Renal cortex interstitium (tissue), 11 donors: ENCODE measurements around the gene SMARCC1. TPM values are rescaled to one million over a fixed set of nuclear protein-coding genes. Genes with fewer than 3 reads are reported as not detected.

Experiments
- DNase-seq, 11 donors: peaks; one replicate each; pipeline ENCODE4 v3.0.0-alpha.2; 2013; ENCODE audit warnings: low read depth in 9 of 11, low spot score in 4 of 11; ENCODE audit errors: extremely low read depth in 1 of 11
- polyA plus RNA-seq, 3 donors: library from polyadenylated mRNA; unstranded; fragments of 120-200 nt; gene quantifications; one replicate each; pipeline ENCODE4 v1.2.1, GENCODE V29; 2013; ENCODE audit not compliant: insufficient read length in 3 of 3

SMARCC1 gene
- polyA plus RNA-seq, 3 donors, result 112 to 140 (median 129) TPM

DNA sequence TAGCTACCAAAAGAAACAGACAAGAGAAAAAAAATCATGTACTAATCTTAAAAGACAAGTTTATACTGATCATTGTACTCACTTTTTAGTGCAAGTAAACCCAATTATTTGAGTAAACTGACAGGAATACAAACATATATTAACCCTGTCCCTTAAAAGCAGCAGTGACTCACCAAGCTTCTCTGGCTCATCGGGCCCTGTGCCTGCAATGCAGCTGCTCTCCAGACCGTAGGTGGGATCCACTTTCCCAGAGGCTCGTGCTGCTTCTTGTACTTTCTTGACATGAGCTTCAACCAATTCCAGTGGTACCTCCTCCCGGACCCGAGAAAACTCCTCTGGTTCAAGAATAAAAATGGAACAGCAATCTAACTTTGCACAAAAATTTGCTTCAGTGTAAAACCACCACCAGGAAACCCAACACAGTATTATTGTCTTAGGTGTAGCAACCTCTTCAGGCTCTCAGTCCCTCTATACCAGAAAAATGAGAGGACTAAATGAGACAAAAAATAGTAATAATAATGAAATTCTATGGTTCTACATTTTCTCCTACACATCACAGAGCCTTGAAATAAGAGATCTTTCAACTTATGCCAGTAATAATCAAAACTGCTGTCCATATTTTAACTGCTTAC is 120.5 kb downstream of the SMARCC1 start:
- DNase-seq, result no peak

DNA sequence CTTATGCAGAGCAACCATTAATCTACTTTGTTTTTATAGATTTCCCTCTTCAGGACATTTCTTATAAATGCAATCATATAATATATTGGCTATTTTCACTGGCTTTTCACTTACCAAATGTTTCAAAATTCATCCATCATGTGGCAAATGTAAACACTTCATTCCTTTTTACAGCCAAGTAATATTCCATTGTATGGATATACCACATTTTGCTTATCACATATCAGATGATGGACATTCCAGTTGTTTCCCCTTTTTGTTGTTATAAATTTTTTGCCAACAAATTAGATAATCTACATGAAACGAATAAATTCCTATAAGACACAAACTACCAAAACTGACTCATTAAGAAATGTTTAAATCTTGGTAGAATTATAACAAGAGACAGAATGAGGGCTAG is 123.2 kb downstream of the SMARCC1 start:
- DNase-seq, result no peak

DNA sequence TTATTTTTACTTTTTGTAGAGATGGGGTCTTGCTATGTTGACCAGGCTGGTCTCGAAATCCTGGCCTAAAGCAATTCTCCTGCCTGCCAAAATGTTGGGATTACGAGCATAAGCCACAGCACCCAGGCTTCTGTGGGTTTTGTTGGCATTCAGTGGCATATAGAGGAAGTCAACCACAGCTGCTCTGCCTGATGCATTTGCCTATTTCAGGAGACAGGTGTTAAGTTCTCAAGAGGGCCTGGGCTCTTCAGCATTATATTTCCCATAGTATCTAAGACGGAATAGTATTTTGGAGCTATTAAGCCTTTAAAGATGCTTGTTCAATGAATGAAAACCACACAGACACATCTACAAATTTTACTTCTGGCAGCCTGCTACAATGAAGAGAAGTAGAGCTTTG is 129.6 kb downstream of the SMARCC1 start:
- DNase-seq, result no peak

GRCh38 chr3:47650294-47650693 is 131.4 kb downstream of the SMARCC1 start:
- DNase-seq, result no peak

- no peak for DNase-seq
Measured at GRCh38 chr3:47647550-47647949, 134.1 kb downstream of the SMARCC1 start.

DNA sequence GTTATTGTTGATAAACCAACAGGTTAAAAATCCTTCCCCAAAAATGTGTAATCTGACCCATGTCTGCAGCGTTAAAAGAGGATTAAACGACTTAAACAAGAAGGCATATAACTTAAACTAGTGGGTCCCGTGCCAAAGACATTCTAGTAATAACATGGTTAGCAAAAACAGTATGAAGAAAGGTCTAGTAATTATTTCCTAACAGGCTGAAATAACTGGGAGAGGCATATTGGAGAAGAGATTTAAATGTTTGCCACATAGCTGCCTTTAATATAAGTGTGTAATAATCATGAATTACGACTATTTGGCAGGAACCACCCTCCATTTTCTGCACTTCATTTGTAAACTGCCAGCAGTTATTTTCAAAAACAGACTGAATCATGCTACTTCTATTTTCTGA is 135.3 kb downstream of the SMARCC1 start:
- no peak for DNase-seq

GRCh38 chr3:47645551-47645950 is 136.1 kb downstream of the SMARCC1 start:
- no peak for DNase-seq

- no peak for DNase-seq
Measured at GRCh38 chr3:47643092-47643491, 138.6 kb downstream of the SMARCC1 start.

DNA sequence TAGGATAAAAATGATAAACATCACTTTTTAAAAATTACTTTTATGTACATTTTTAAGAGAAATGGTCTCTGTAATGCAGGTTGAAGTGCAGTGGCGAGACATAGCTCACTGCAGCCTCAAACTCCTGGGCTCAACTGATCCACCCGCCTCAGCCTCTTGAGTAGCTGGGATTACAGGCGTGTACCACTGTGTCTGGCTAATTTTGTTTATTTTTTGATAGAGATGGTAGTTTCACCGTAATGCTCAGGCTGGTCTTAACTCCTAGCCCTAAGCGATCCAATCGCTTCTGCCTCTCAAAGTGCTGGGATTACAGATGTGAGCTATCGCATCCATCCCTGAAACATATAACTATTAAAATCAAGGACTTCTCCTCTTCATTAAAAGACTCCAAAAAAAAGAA is 140.0 kb downstream of the SMARCC1 start:
- no peak for DNase-seq

- DNase-seq, result no peak
Measured at GRCh38 chr3:47636921-47637320, 144.8 kb downstream of the SMARCC1 start.

- DNase-seq, result no peak
Measured at GRCh38 chr3:47636225-47636624, 145.5 kb downstream of the SMARCC1 start.

- DNase-seq, result no peak
Measured at GRCh38 chr3:47635536-47635935, 146.2 kb downstream of the SMARCC1 start.

DNA sequence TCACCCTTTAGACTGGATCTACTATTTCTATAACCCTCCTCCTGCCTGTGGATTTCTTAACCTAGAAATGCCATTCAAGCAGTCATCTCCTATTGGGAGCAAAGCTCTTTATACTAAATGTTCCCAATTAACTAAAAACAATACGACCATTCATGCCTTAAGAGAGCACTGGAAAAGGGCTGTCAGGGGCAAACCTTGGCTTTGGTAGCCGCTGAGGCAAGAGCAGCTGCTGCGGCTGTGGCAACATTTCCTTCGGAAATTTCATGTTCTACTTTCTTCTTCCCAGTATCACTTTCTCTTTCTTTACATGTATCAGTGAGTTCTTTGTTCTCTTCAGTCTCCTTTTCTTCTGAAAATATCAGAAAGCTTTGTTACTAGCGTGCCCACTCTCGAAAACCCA is 146.7 kb downstream of the SMARCC1 start:
- no peak for DNase-seq

GRCh38 chr3:47630810-47631209 is 150.9 kb downstream of the SMARCC1 start:
- DNase-seq, result no peak

GRCh38 chr3:47629770-47630169 is 151.9 kb downstream of the SMARCC1 start:
- no peak for DNase-seq

GRCh38 chr3:47628426-47628825 is 153.3 kb downstream of the SMARCC1 start:
- no peak for DNase-seq

- no peak for DNase-seq
Measured at GRCh38 chr3:47622671-47623461, 158.8 kb downstream of the SMARCC1 start.

GRCh38 chr3:47617086-47618010 is 164.3 kb downstream of the SMARCC1 start:
- no peak for DNase-seq

DNA sequence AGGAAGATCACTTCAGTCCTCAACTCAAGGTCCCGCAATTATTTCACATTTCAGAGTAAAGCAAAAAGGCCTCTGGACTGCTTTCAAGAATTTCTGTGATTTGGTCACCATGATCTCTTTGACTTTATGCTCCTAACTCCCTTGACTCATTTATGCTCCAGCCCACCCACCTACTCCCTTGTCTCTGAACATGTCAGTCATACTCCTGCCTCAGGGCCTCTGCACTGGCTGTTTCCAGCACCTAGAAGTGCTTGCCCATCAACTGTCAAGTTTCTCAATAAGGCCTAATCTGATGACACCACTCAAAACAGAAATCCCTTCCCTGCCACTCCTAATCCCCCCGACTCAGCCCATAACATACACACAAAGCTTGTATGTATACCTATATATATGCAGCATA is 166.9 kb downstream of the SMARCC1 start:
- no peak for DNase-seq

DNA sequence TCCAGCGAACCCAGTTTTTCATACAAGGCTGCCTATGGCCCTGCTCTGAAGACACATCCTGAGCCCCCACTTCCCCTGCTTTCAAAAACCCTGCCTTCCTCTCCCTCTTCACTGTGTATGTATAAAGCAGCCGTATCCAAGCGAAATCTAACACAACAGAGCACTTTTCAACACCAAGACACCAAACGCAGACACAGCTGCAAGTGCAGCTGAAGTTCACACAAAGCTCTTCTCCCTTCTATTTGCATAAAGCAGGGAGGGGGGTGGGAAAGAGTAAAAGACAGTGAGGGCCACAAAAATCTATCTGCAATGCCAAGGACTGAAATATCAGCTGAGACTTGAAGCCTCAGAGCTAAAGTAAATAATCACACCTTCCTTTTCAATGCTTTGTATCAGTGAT is 168.0 kb downstream of the SMARCC1 start:
- no peak for DNase-seq
